GM12864 (cell line): ENCODE measurements around the gene TMSB15C.

Experiments used
- DNase-seq: peaks from one replicate; pipeline ENCODE4 v3.0.0-alpha.2; 2011; ENCODE audit warnings: low read depth
- H3K4me3 ChIP-seq: 2 replicates; pipeline ENCODE4 v1.5.1; 2011; ENCODE audit warnings: mild to moderate bottlenecking, low read depth, low read length, control low read depth
- TF ChIP-seq, protein P1 (sequence below): IDR thresholded peaks from 2 replicates; pipeline ENCODE4 v1.5.1; 2011; ENCODE audit warnings: low read depth, mild to moderate bottlenecking, moderate library complexity, low read length, control low read depth, inconsistent platforms; ENCODE audit errors: missing control alignments

Gene TMSB15C

DNA sequence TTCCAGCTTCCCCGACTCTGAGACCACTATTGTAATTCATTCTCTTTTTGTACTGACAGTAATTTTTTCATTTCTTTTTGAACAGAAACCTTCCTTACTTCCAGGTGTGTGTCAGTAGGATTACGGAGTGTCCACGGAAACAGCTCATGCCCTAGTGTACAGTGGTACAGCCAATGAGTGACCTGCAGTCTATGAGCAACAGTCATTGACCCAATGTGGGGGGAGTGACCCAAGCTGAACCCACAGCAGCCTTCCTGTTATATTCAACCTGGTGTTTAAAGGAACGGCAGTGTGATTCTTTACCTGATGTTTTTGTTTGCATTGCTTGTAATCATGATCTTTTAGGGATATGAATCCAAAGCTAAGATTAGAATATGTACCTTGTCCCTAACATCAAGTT, 35.0 kb downstream of the TMSB15C start:
- TF ChIP-seq, protein P1, sequence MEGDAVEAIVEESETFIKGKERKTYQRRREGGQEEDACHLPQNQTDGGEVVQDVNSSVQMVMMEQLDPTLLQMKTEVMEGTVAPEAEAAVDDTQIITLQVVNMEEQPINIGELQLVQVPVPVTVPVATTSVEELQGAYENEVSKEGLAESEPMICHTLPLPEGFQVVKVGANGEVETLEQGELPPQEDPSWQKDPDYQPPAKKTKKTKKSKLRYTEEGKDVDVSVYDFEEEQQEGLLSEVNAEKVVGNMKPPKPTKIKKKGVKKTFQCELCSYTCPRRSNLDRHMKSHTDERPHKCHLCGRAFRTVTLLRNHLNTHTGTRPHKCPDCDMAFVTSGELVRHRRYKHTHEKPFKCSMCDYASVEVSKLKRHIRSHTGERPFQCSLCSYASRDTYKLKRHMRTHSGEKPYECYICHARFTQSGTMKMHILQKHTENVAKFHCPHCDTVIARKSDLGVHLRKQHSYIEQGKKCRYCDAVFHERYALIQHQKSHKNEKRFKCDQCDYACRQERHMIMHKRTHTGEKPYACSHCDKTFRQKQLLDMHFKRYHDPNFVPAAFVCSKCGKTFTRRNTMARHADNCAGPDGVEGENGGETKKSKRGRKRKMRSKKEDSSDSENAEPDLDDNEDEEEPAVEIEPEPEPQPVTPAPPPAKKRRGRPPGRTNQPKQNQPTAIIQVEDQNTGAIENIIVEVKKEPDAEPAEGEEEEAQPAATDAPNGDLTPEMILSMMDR, result no peak
- no peak overlapping the region for H3K4me3 ChIP-seq
- no peak for DNase-seq

GRCh38 chrX:104039689-104040505, 36.1 kb downstream of the TMSB15C start, which contains the start of gene H2BW2:
TSS of gene H2BW2 (plus strand) at chrX:104039956. CDS start at chrX:104039995, 39 bp downstream.
- DNase-seq, result no peak
- TF ChIP-seq, protein P1, result no peak
- H3K4me3 ChIP-seq, result no peak within 1 kb of the TSS
